ENCODE results near the gene CROT.

The CROT gene

DNA sequence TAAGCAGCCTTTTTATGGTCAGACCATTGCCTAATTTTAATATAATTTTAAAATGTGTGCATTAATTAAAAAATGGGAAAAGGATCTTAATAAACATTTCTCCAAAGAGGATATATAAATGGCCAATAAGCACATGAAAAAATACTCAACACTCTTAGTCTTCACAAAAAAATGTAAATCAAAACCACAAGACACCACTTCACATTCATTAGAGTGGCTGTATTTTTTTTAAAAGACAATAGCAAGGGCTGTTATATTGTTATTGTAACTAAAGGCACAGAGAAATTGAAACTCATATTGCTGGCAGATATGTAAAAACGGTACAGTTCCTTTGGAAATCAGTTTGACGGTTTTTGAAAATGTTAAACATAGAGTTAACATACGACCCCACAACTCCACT, 3.2 kb upstream of the CROT start:
- no peak for DNase-seq (ENCODE audit: low spot score)

DNA sequence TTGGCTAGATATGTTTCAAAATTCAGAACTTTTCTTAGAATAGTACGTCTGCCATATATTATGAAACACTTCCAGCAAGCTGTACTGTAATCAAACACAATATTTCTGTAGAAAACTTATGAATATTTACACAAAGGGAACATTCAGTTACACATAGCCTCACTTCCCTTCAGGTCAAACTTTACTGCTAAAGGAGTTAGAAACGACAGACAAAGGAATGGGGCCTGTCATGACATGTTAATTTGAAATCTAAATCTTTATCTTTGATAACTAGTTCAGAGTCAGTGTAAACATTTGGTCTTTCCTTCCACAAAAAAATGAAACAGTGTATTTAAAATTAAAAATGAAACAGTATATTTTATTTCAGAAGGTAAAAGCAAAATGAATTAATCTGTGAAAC, 1.0 kb upstream of the CROT start:
- no peak for DNase-seq (ENCODE audit: low spot score)

GRCh38 chr7:87345962-87346371, 503 bp downstream of the CROT start:
- peak; percentile 2 for DNase-seq (ENCODE audit: low spot score)

DNA sequence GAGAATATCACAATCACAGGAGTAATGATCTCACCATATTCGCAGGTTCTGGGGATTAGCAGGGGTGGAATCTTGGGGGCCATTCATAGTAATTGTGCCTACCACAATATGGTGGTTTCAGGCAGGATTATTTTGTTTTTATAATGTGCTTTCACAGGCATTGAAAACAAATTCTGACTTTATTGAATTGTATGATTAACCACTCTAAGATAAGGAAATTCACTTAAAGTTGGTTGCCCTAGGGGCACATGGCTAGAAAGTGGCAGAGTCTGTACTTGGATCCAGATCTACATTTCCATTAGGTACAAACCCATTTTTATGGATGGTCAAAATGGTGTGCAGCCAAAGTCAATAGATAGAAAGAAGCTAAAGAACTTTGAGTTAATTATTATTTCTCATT, 1.7 kb downstream of the CROT start:
- no peak for DNase-seq (ENCODE audit: low spot score)

DNA sequence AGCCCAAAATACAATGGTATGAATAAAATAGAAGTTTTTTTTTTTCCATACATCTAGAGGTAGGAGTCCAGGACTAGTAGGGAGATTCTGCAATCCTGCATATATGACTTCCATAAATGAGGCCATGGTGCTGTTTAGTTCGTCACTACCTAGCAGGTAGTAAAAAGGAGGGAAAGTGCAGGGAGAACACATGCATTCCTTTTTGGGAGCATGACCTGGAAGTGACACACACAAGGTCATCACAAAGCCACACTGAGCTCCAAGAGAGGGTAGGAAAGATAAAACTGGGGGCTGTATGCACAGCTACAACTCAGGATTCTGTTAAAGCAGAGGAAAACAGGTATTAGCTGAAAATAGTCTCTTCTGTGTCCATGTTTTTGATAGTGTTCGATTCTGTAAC, 2.2 kb downstream of the CROT start:
- no peak for DNase-seq (ENCODE audit: low spot score)

DNA sequence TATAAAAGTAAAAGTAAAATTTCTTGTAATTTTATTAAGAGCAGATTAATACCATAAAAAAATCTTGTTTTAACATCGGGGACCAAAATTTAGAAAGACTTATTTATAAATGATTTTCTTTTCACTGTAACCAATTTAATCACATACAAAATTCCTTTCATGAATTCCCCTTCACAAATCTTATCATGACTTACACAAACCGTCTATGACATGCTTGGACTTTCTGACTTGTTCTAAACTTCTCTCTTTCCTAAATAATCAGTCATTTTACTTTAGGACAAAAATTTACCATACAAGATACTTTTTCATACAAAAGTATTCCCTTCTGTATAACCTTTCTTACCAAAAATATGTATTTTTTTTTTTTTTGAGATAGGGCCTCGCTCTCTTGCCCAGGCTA, 9.3 kb downstream of the CROT start:
- DNase-seq (ENCODE audit: low spot score) = no peak

DNA sequence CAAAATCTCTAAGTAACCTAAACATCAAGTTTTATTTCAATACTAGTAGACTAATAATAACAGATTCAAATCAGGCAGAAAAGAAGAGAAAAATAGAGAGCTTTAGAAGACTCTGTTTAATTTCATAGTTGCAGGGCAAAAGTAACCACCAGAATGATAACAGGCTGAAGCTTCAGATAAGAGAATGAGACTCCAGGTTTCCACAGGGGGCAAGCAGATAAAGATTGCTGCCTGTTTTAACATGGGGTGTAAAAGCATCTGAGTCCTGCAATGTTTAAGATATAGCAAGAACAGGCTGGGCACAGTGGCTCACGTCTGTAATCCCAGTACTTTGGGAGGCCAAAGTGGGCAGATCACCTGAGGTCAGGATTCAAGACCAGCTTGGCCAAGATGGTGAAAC, 11.0 kb downstream of the CROT start:
- DNase-seq (ENCODE audit: low spot score) = no peak

DNA sequence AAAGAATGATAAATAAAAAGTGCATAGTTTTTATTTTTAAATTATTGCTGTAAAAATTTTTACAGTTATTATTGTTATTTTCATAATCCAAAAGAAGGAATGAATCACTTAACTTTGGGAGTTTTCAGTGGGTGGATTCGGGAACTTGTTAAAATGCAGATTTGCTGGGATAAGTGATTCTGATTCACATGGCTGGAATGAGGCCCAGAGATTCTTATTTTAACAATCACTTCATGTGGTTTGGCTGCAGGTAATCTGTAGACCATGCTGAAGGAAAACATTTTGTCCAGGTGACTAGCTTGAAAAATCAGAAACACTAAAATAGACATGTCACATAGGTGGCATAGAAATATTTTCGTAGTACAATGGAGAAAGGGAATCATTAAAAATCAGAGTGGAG, 13.9 kb downstream of the CROT start:
- no peak for DNase-seq (ENCODE audit: low spot score)

GRCh38 chr7:87361320-87361719, 15.9 kb downstream of the CROT start:
- DNase-seq (ENCODE audit: low spot score) = no peak

DNA sequence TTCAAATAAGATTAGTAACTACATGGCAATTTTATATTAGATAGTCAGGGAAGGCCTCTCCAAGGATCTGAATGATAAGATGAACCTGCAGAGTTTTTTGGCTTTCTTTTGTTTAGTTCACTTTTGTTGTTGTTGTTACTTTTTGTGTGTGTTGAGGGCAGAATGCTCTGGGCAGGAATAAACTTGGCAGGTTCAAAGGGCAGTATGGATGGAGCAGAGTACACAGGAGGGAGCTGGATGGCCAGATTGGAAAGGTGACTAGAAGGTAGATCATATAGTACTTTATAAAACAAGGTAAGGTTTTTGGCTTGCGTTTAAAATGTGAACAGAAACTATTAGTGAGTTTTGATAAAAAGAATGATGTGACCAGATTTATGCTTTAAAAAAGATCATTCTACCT, 17.9 kb downstream of the CROT start:
- no peak for DNase-seq (ENCODE audit: low spot score)

- DNase-seq (ENCODE audit: low spot score) = no peak
Measured at GRCh38 chr7:87364246-87364645, 18.8 kb downstream of the CROT start.

- DNase-seq (ENCODE audit: low spot score) = peak; percentile 37
Measured at GRCh38 chr7:87369216-87369615, 23.8 kb downstream of the CROT start.

DNA sequence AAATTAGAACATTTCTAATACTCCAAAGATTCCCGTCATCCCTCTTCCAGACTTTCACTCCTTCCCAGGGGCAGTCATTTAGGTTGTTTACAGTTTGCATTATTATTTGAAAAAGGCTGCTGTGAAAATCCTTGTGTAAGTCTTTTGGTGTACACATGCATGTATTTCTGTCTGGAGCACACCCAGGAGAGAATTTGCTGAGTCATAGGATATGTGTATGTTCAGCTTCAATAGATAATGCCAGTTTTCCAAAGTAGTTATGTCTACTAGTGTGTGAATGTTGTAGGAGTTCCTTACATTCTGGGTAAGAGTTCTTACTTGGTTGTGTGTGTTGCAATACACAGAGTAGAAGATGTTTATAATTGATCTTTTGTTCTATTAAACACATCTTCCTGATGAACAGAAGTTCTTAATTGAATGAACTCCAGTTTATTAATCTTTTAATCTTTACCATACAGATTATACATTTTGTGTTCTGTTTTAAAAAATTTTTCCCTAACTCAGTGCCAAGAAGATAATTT, 25.3 kb downstream of the CROT start:
- DNase-seq (ENCODE audit: low spot score) = no peak

- no peak for DNase-seq (ENCODE audit: low spot score)
Measured at GRCh38 chr7:87375662-87376435, 30.4 kb downstream of the CROT start.

DNA sequence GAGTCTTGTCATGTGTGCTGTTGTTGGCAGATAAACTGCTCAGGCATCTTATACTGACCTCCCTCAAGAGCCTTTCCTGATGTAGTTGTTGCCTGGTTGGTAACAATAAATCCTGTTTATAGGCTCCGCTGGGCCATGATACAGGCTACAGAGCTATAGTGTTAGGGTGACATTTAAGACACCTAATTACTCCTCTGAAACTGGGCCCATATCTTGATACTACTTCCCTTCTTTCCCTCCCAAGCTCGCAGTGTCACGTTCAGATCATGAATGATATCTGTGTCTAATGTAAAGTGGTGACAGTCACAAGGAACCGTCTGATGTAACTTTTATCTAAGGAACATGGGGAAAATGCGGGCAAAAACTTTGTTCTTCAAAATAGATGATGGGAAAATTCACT, 35.4 kb downstream of the CROT start:
- no peak for DNase-seq (ENCODE audit: low spot score)

GRCh38 chr7:87391020-87391701, 45.7 kb downstream of the CROT start:
- no peak for DNase-seq (ENCODE audit: low spot score)

DNA sequence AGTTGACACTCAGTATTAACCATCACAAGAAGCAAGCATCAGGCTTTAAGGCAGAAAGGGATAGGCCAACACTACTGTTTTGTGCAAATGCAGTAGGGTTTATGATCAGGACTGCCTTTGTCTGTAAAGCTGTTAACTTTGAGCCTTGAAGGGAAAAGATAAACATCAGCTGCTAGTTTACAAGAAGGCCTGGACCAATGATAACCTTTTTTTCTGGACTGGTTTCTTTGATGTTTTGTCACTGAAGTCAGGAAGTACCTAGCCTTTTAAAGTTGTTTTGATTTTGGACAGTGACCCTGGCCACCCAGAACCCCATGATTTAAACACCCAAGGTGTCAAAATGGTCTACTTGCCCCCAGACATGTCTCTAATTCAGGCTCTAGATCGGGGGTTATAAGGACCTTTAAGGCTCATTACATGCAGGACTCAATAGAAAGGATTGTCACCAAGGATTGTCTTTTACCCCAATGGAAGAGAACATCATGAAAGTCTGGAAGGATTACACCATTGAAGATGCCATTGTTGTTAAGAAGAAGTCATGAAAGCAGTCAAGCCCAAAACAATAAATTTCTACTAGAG, 50.1 kb downstream of the CROT start:
- DNase-seq (ENCODE audit: low spot score) = no peak

DNA sequence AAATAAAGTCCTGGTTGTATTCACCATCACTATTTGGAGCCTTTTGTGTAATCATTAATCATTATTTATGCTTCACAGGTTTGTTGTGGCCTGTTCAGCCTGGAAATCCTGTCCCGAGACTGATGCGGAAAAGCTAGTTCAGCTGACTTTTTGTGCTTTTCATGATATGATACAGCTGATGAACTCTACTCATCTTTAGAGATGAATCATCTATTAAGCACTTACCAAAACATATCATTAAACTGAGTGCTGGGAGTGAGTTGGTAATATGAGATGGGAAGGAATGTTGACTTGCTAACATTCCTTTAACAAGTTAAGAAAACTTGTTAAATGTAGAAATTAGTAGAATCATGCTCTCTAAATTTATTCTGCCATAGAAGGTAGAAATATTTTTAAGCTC, 53.0 kb downstream of the CROT start:
- no peak for DNase-seq (ENCODE audit: low spot score)

DNA sequence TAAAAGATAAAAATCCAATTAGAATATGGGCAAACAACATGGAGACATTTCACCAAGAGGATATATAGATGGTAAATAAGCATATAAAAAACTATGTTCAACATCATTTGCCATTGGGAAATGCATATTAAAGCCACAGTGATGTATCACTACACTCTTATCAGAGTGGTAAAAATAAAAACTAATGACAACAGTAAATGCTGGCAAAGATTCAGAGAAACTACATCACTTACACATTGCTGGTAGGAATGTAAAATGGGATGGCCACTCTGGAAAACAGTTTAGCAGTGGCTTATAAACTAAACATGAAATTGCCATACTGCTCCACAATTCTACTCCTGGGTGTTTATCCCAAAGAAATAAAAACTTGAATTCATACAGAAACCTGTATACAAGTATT, 59.2 kb downstream of the CROT start:
- DNase-seq (ENCODE audit: low spot score) = no peak

DNA sequence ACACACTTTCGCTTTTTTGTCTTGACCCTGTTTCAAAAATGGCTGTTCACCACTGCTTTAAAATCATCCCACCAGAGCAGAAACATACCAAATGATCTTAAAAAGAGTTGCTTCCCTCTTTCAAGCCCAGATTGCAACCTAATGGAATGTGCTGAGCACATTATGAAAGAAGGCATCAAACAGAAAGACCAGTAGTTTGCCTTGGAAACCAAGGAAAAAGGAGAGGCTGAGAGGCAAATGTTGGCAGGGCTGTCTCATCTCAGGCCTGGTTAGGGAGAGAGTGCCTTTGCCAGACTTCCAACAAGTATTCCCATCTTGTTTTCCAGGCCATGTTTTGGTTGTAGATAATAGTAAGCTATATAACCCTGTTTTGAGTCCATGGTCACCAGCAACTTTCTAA, 65.7 kb downstream of the CROT start:
- DNase-seq (ENCODE audit: low spot score) = no peak

- no peak for DNase-seq (ENCODE audit: low spot score)
Measured at GRCh38 chr7:87413029-87413428, 67.6 kb downstream of the CROT start.

DNA sequence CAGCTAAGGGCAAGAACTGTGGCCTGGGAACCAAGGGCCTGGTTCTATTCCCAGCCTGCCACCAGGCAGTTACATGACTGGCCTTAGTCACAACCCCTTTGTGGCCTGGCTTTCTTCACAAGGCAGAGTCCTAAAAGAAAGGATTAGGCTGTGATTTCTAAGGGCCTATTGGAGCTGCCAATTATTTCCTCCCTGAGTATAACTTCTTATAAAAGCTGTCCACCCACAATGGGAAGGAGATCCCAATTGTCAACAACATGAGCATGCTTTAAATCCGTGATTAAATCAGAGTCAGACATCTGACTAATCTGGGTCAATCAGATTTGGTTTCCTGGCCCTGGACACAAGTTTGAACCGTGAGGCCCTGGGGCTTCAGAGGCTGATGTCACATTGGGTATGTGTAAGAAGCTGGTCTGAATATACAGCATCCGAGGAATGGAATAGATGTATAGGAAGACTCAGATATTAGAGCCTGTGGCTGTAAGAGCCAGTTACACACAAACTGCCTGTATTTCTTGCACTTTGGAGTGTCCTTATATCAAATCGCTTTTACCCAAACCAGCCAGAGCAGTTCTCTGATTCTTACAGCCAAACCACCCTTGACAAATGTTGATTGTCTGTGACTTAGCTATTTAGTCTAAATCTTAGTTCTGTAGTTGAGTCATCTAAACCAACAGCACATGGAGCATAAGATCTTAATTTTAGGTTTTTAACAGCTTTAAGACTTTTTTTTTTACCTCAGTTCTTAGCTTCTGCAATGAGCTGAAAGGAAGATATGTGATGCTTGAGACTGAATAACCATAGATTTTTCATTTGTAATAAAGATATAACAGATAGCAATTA, 68.7 kb downstream of the CROT start:
- DNase-seq (ENCODE audit: low spot score) = no peak
